Urothelium cell line (cell line): Measurements from ENCODE around the gene SPIRE2.
"Not testable (repeated sequence)": the region's sequence is repeated elsewhere in the genome, so short reads cannot be mapped to it uniquely, and the experiment has no call there.

Source experiments
- DNase-seq: peaks from one replicate; pipeline ENCODE4 v3.0.0; 2011; ENCODE audit warnings: low spot score, mixed read lengths
- FAIRE-seq: peaks from 2 replicates; lab custom pipeline; 2011; peaks lifted over from hg19 to GRCh38; lab: Jason Lieb, UNC

Gene SPIRE2

GRCh38 chr16:89808475-89808874 lies 19.8 kb upstream of the SPIRE2 start:
- DNase-seq (no peak), FAIRE-seq (no peak)

GRCh38 chr16:89811321-89811720 lies 17.0 kb upstream of the SPIRE2 start:
- DNase-seq (no peak), FAIRE-seq (no peak)

- FAIRE-seq = no peak
- DNase-seq = peak; percentile 33
Measured at GRCh38 chr16:89815639-89816348, 12.5 kb upstream of the SPIRE2 start.

- DNase-seq, FAIRE-seq: not testable (repeated sequence)
Measured at GRCh38 chr16:89818851-89819403, 9.3 kb upstream of the SPIRE2 start.

- FAIRE-seq, DNase-seq: not testable (repeated sequence)
Measured at GRCh38 chr16:89819448-89819847, 8.8 kb upstream of the SPIRE2 start.

GRCh38 chr16:89821438-89822187 lies 6.7 kb upstream of the SPIRE2 start:
- no peak for DNase-seq
- no peak for FAIRE-seq

- FAIRE-seq (no peak), DNase-seq (no peak)
Measured at GRCh38 chr16:89822188-89823086, 5.8 kb upstream of the SPIRE2 start.

GRCh38 chr16:89823087-89823823 lies 5.0 kb upstream of the SPIRE2 start:
- DNase-seq (no peak), FAIRE-seq (no peak)

- not testable (repeated sequence) for DNase-seq, FAIRE-seq
Measured at GRCh38 chr16:89823824-89824148, 4.5 kb upstream of the SPIRE2 start.

GRCh38 chr16:89826531-89827382 lies 1.5 kb upstream of the SPIRE2 start:
- DNase-seq (no peak), FAIRE-seq (peak; percentile 9)

- DNase-seq (peak; percentile 50), FAIRE-seq (peak; percentile 70)
Measured at GRCh38 chr16:89827383-89828198, 684 bp upstream of the SPIRE2 start.

GRCh38 chr16:89828870-89829629 lies 775 bp downstream of the SPIRE2 start:
- FAIRE-seq (no peak), DNase-seq (no peak)

GRCh38 chr16:89829630-89830437 lies 1.6 kb downstream of the SPIRE2 start:
- DNase-seq = no peak
- FAIRE-seq = no peak

GRCh38 chr16:89831810-89832328 lies 3.6 kb downstream of the SPIRE2 start:
- DNase-seq (no peak), FAIRE-seq (no peak)

GRCh38 chr16:89833664-89834363 lies 5.5 kb downstream of the SPIRE2 start:
- DNase-seq, FAIRE-seq: not testable (repeated sequence)

- not testable (repeated sequence) for FAIRE-seq, DNase-seq
Measured at GRCh38 chr16:89834813-89835363, 6.6 kb downstream of the SPIRE2 start.
